NCI-H2227 treated with DMSO at 0.1 percent for 48 hours (cell line): ENCODE data around the gene CHTF8.
"Not testable (repeated sequence)": the region's sequence is repeated elsewhere in the genome, so short reads cannot be mapped to it uniquely, and the experiment has no call there.

Experiments
- DNase-seq: peaks from one replicate; lab custom pipeline; 2025; lab: John Stamatoyannopoulos, UW

CHTF8 gene, protein sequence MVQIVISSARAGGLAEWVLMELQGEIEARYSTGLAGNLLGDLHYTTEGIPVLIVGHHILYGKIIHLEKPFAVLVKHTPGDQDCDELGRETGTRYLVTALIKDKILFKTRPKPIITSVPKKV

DNA sequence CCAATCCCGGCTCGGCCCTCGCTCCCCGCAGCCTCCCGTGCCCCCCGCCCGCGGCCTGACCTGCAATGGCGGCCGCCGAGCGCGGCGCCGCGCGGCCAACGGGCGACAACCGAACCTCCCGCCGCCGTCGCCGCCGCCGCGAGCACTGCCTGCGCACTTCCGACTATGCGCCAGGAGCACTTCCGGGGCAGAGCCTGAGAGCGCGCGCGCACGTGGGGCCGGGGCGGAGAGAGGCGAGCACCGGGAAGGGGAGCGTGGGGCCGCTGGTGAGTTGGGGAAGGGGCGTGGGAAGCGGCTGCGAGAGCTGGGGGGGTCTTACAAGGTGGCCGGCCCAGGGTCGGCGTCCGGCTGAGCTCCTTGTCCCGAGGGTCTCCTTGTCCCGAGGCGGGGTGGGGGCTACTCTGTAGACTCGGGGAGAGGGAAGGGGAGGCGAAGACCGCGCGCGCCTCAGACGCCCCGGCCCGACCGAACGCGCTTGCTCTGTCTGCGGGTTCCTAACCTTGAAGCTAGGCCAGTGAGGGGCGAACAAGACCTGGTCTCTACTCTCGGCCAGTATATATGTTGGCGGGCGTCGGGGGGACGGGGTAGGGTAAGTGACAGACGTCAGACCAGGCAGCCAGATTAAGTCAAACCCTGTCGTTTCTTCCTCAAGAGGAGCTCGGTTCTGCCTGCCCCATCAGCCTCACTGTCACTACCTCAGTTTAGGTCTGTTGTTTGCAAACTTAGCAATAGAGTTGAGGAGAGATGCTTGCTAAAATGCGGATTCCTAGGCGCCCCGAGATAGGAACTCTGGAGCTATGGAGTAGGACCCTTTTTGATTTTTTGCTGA, at the start of gene CHTF8, which contains the start of gene UTP4:
TSS of gene CHTF8 (minus strand) at position 165 of the 829 bp plus-strand sequence. CDS start 11,130 bp downstream, outside the sequence.
TSS of gene UTP4 (plus strand) at position 226 of the 829 bp plus-strand sequence. CDS start 811 bp downstream, outside the sequence.
- DNase-seq, result peak; percentile 62

DNA sequence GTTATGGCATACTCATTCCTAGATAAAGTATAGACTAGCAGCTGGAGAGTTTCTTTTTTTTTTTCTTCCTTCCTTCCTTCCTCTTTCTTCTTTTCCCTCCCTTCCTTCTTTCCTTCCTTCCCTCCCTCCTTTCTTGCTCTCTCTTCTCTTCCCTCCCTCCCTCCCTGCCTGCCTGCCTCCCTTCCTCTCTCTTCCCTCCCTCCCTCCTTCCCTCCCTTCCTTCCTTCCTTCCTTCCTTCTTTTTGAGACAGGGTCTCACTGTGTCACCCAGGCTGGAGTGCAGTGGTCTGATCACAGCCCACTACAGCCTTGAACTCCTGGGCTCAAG, 47.6 kb upstream of the CHTF8 start:
- no peak for DNase-seq

DNA sequence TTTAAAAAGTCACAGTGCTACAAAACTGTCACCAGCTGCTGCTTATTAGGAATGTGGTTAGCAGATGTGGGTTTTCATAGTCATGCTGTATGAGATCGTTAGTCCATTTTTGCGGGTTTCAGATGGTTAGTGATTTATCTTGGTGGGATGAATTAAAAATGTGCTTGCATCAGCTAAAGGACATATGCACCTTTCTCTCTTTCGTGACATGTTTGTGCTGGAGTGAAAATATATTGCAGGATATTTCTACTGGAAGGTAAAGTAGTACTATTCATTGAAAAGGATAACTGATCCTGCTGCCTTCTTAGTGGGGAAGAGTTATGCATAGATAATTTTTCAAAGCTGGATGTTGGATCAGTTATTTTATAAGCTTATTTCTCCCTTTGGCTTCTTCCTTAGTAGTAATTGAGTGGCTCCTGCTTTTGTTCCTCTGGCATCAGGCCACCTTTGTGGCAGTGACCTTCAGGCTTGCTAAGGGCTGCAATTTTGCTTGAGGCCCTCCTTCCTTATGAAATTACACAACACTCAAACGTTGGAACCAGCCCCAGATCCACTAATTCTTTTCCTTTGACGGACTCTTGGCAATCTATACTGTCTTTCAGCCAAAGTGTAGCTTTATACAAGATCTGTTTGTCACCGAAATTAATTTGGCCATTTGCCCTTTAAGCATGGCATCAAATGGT, 47.1 kb upstream of the CHTF8 start:
- peak; percentile 59 for DNase-seq

DNA sequence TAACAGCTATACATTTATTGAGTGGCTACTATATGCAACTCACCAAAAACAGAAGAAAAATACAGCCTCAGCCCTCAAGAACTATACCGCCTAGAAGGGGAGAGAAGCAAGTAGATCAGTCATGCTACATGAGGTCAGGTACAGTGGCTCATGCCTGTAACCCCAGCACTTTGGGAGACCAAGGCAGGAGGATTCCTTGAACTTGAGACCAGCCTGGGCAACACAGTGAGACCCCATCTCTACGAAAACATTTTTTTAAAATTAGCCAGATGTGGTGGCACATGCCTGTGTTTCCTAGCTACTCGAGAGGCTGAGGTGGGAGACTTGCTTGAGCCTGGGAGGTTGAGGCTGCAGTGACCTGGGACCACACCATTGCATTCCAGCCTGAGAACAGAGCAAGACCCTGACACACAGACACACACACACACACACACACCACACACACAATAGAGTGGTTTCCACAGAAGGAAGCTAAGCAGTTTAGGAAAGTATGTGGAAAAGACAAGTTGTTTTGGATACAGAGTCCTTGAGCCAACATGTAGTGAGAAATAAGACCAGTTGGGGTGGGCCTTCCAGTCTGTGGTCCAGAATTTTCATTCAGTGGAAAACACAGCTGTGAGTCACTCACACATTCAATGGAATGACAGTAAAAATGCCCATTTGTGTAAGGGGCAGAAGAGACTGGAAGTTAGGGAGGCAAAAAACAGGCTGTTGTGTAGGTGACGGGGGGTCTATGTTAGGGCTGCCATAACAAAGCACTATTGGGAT, 43.8 kb upstream of the CHTF8 start:
- no peak for DNase-seq

DNA sequence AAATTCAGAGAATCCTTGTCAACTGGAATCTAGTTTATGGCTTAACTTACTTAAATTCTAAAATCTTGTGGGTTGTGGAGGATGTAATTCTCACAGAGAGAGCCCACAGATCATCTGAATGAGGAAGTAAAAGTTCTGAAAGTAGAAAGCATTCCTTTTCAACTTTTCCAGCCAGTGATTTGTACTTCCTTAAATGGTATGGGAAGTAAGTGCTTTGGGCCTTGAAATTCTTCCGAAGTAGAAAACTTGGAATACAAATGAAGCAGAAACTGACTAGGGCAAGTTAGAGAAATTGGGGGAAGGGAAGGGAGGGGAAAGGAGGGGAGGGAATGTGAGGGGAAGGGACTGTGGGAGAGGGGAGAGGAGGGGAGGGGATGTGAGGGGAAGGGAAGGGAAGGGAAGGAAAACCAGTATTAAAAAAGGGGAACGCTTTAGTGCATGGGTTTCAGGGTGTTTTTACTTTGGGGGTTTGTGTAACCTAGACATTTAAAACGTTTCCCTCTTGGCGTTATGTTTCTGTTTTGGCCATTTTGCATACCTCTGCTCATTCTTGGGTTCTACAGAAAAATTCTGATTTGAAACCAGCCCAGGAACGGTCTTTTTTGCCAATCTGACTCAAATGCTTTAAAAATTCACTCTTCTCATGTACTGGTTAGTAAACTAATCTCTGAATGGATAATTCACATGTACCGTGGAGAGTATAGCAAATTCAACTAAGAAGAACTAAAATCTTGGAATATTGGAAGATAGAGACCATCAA, 39.1 kb upstream of the CHTF8 start:
- no peak for DNase-seq

DNA sequence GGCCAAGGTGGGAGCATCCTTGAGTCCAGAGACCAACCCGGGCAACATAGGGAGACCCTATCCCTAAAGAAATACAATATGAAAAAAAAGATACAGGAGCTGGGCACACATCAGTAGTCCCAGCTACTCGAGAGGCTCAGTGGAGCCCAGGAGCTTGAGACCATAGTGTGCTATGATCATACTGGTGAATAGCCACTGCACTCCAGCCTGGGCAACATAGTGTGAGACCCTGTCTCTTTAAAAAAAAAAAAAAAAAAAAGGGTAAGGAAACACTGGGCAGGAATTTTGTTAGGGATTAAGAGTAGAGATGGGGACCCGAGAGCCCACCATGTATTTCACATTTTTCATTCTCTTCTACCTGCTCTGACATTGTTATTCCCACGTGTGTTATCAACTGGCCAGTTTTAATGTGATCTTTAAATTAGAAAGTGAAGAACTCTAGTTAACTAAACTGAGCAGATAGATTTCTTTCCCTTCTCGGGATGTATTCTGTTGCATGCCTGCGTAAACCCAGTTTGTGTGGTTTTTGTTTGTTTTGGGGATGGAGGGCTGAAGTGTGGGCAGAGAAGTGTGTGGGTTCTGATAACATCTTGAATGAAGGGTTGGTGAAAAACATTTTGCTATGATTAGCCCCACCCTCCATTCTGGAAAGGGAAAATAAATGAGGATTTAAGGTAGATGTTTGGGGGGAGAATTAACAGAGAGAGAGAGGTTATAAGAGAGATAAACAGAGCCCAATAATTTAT, 37.4 kb upstream of the CHTF8 start:
- DNase-seq, result no peak

DNA sequence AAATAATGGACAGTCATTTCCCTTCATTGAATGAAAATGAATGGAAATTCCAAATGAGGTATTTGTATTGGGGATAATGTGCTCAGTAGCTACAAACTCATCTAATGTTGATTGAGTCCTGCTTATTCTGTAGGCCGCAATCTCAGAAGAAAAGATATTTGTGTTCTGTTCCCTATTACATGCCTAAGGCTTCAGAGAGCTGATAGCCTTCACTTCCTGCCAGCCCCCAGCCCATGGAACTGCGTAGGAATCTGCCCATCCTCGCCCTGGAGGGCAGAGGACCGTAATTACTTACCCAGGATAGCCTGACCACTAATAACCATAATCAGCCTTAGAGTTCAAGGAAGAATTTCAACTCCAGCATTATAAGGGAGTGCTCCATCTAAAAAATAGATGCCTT, 36.7 kb upstream of the CHTF8 start:
- no peak for DNase-seq

DNA sequence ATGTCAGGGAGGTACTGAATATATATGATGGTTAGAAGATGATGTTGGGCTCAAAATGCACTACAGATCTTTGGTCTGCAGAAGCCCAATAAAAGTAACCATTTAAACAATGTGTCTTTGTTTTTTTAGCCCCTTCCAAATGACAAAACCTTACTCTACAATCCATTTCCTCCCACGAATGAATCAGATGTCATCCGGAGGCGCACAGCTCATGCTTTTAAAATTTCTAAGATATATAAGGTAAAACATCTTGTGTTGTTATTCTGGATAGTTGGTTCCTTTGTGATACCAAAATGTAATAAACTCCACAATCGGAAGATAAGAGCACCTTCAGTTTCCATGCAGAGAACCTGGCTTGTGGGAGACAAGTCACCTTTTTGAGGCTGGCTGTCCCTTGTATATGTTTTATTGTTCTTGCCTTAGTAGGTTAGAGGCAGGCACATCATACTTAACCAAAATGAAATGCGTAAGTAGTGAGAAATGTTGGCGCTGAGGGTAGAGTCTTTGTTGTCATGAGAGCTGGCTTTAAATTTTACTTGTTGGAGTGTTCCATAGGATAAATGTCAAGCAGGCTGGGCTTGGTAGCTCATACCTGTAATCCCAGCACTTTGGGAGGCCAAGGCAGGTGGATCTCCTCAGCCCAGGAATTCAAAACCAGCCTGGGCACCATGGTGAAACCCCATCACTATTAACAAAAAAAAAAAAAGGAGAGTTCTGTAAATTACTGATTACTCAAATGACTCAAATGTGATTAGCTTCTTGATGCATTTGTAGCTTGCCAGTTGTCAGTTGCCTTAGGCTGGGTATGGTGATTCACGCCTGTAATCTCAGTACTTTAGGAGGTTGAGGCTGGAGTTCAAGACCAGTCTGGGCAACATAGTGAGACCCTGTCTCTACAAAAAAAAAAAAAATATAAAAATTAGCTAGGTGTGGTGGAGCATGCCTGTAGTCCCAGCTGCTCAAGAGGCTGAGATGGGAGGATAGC, 34.9 kb upstream of the CHTF8 start:
- DNase-seq, result no peak

DNA sequence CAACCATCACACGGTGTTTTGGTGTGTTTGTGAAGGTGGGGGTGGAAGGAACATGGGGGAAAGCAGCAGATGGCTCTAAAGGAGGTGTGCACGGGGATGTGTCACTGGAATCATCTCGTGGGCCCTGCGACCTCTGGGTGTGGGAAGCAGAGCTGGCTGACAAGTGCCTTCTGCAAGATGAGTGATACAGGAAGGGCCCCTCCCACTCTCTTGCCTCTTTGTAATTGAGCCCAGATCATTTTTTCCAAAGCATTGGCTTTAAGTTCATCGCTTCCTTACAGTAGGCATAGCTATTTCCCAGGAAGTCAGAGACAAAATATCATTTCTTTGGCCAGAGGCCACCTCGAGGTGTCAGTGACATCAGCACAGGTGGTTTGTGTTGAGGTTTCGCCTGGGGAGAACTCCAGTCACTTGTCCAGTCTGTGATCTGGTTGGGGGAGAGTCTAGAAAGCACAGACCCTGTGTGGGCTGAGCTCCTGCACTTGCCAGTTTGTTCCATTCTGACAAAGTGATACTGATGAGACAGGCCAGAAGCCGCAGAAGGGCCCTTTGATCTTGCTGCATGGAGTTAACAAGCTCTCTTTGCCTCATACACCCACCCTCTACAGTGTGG, 33.9 kb upstream of the CHTF8 start:
- no peak for DNase-seq

DNA sequence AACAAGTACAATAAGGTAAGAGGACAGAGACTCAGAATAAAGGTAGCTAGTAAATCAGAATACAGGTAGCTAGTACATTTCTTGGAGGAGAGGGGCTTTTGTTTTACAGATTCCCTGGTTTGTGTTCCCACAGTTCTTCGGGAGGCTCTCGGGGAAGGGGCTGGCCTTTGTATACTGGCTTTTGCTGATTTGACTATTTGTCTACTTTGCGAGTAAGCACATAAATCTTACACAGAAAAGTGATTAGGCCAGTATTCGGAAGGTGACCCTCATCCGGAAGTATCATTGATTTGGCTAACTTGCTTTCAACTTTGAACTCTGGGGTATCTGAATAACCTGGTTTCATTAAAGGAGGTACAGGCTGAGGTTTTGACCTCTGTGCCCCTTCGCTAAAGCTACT, 33.2 kb upstream of the CHTF8 start:
- DNase-seq, result no peak

DNA sequence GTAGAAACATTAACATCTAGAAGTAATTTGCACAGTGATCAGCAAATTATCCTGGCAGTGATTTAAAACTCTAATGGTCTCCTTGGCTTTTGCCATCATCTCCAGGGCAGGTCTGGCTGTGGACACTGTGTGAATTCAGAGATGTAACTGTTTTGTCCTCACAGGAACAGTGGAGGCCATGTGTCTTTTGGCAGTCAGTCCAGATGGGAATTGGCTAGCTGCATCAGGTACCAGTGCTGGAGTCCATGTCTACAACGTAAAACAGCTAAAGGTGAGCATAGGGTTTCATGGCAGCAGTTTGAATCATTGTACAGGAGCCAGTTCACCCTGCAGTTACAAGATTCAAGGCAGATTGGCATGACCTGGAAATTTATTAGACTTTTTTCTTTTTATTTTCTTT, 27.8 kb upstream of the CHTF8 start:
- no peak for DNase-seq

DNA sequence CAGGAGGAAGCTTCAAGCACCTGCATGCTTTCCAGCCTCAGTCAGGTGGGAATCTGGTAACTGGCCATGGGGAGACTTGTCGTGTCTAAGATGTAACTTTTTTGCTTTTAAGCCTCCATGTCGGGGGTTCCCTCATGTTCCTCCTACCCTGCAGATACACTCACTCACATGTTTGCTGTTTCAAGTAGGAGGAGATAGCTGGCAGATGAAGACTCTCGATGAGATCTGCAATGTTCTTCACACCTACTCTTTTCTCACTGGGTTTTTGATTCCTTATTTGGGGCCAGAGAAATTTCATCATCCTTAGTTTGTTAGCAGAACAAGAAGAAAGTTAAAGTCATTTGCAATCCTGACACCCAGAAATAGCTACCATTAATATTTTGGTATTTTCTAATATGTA, 24.8 kb upstream of the CHTF8 start:
- DNase-seq, result no peak

DNA sequence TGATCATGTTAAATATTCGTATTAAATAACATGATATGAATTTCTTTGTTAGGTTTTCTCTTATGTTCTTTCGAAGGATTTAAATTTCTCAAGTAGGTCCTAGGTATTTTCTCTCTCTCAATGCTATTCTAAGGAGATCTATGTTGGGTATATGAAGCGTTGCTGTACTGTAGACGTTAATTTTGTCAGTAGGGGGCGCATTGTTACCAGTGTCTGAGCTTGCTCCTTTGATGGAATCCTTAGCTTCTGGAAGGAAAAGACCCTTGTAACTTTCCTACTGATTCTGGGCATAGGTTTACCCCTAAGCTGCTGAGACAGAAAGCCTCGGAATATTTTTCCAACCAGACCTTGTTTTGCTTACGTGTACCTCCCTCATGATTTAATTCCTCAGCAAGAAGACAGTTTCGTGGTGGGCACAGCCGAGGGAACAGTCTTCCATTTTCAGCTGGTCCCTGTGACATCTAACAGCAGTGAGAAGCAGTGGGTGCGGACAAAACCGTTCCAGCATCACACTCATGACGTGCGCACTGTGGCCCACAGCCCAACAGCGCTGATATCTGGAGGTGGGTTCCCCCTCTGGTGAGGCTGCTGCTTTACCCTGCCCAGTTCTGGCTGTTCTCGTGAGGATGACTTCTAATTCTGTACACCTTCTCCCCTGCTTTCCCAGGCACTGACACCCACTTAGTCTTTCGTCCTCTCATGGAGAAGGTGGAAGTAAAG, 17.9 kb upstream of the CHTF8 start:
- DNase-seq, result peak; percentile 71

DNA sequence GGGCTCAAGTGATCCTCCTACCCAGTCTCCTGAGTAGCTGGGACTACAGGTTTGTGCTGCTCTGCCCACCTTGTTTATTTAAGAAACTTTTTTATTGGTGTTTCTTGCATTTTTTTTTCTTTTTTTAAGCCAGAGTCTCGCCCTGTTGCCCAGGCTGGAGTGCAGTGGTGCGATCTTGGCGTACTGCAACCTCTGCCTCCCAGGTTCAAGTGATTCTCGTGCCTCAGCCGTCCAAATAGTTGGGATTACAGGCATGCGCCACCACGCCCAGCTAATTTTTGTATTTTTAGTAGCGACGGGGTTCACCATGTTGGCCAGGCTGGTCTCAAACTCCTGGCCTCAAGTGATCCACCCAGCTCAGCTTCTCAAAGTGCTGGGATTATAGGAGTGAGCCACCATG, 17.2 kb upstream of the CHTF8 start:
- DNase-seq, result not testable (repeated sequence)

DNA sequence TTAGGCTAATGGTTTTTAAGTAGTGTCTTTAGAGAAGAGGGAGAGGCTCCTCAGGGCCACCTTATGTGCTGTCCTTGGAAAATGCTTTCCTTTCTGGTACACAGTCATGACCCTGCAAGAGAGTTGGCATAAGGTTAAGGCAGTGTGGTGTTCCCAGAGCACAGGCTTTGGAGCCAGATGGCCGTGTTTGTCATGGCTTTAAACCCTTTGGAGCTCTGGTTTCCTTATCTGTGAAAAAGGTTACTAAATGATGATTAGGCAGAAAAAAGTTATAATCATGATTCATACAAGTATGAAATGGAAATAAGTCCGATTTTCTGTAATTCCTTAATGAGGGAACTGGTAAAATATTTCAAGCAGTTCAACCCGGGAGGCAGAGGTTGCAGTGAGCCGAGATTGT, 13.3 kb upstream of the CHTF8 start:
- no peak for DNase-seq

DNA sequence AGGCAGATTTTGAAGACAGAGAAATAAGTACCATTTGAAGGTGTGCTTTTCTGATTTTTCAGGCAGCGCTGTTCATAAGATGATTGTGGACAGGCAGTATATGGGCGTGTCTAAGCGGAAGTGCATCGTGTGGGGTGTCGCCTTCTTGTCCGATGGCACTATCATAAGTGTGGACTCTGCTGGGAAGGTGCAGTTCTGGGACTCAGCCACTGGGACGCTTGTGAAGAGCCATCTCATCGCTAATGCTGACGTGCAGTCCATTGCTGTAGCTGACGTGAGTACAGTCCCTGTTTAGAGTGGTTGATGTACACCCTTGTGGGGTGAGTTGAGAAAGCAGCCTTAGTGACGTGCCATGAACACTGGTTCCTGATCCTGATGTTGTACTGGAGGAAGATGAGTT, 10.7 kb upstream of the CHTF8 start:
- peak; percentile 59 for DNase-seq

DNA sequence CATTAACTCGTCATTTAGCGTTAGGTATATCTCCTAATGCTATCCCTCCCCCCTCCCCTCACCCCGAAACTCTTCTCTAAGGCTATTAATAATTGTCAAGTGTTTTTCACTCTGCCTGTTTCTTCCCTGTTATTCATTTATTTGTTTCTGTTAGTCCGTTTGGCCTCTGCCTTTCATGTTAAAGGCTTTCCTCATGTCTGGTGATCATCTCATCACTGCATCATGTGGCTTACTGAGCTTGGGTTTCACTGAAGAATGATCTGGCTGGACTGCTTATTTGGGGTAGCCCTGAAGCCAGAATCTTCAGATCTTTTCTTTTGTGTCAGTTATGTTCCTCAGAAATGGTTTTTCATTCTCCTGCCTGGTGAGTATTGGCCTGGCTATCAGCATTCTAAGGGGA, 9.5 kb upstream of the CHTF8 start:
- no peak for DNase-seq

DNA sequence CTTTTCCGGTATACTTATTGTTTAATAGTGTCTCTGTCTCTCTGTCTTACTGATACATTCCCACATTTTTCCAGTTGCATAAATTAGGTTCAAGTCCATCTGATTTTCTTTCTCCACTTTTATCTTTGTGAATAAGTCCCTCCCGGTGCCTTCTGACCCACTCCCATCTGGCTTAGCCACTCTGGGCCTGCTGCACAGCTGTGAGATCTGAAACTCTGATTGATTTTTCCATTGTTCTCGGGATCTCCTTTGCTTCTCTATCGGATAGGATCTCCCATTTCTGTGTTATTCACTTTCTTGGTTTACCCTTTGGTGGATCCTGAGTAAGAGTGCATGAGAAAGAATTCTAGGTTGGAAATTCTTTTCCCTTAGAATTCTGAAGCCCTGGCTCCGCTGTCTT, 8.6 kb upstream of the CHTF8 start:
- no peak for DNase-seq

DNA sequence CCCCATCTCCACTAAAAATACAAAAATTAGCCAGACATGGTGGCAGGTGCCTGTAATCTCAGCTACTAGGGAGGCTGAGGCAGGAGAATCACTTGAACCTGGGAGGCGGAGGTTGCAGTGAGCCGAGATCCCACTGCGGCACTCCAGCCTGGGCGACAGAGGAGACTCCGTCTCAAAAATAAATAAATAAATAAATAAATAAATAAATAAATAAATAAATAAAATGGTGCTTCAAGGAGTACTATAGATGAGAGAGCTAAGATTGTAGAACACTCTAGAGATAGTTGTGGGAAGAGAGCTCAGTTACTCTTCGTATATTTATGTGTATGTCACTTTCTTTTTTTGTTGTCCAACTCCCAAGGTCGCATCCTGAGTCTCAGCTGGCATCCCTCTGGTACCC, 7.1 kb upstream of the CHTF8 start:
- DNase-seq, result not testable (repeated sequence)
